Astrocyte (in vitro differentiated cells and primary cell): ENCODE data around the gene PPP2R5B.

Experiments used
- CTCF ChIP-seq: IDR thresholded peaks from 2 replicates; pipeline ENCODE4 v1.5.1; 2011; ENCODE audit warnings: low read depth, mild to moderate bottlenecking, inconsistent platforms, low read length, moderate library complexity; ENCODE audit not compliant: insufficient read depth
- EZH2 ChIP-seq: IDR thresholded peaks from 2 replicates; pipeline ENCODE4 v1.6.1; 2012; ENCODE audit warnings: mild to moderate bottlenecking, low read length, inconsistent platforms; ENCODE audit not compliant: insufficient read depth

- no peak for TF ChIP-seq CTCF
- TF ChIP-seq EZH2, result no peak
Measured at GRCh38 chr11:64892838-64893193, 31.7 kb upstream of the PPP2R5B start.
